ENCODE data around the gene PLD1.

Gene PLD1

GRCh38 chr3:171837698-171838097, 27.4 kb upstream of the PLD1 start:
- Histone ChIP-seq H3K27ac (ENCODE audit: insufficient read depth, low read length, poor library complexity, severe bottlenecking) (no peak overlapping the region), H3K4me3 (ENCODE audit: insufficient read depth, low read depth, low read length, poor library complexity, severe bottlenecking) (no peak overlapping the region), H3K9me3 (ENCODE audit: control insufficient read depth, low read length) (no peaks in the 10 kb centered on the region), H3K27me3 (replicated peaks; ENCODE audit: control insufficient read depth, insufficient read depth, low read length, poor library complexity, severe bottlenecking) (no peaks in the 10 kb centered on the region), H3K36me3 (ENCODE audit: control insufficient read depth, insufficient read depth, low read length) (no peaks in the 10 kb centered on the region), H3K4me1 (ENCODE audit: control insufficient read depth, insufficient read depth, low read length, poor library complexity, severe bottlenecking) (no peaks in the 10 kb centered on the region)
- DNase-seq: no peak

DNA sequence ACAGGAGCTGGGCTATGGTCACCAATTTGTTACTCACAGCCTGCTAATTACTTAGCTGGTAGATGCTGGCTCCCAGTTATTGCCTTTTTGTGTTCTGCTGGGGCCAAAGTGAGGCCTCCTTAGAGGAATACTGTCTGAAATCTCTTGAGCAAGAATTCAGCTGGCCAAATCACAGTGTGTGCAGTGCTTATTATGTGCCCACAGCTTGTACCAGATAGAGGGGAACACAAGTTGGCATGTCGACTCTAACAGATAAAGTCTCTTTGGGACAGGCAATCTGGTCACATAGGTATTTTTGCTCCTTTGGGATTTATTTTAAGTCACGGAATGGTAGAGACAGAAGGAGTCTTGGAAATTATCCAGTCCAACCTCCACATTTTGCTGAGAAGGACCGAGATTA, 26.6 kb upstream of the PLD1 start:
- Histone ChIP-seq H3K27ac (ENCODE audit: insufficient read depth, low read length, poor library complexity, severe bottlenecking) (no peak overlapping the region), H3K4me1 (ENCODE audit: control insufficient read depth, insufficient read depth, low read length, poor library complexity, severe bottlenecking) (no peaks in the 10 kb centered on the region), H3K36me3 (ENCODE audit: control insufficient read depth, insufficient read depth, low read length) (no peaks in the 10 kb centered on the region), H3K4me3 (ENCODE audit: insufficient read depth, low read depth, low read length, poor library complexity, severe bottlenecking) (no peak overlapping the region), H3K27me3 (replicated peaks; ENCODE audit: control insufficient read depth, insufficient read depth, low read length, poor library complexity, severe bottlenecking) (no peaks in the 10 kb centered on the region), H3K9me3 (ENCODE audit: control insufficient read depth, low read length) (no peaks in the 10 kb centered on the region)
- no peak for DNase-seq

- no peak for DNase-seq
- H3K27me3 ChIP-seq (replicated peaks; ENCODE audit: control insufficient read depth, insufficient read depth, low read length, poor library complexity, severe bottlenecking): no peaks in the 10 kb centered on the region
- no peaks in the 10 kb centered on the region for H3K4me1 ChIP-seq (ENCODE audit: control insufficient read depth, insufficient read depth, low read length, poor library complexity, severe bottlenecking)
- no peak overlapping the region for H3K4me3 ChIP-seq (ENCODE audit: insufficient read depth, low read depth, low read length, poor library complexity, severe bottlenecking)
- no peaks in the 10 kb centered on the region for H3K9me3 ChIP-seq (ENCODE audit: control insufficient read depth, low read length)
- H3K36me3 ChIP-seq (ENCODE audit: control insufficient read depth, insufficient read depth, low read length): no peaks in the 10 kb centered on the region
- no peak overlapping the region for H3K27ac ChIP-seq (ENCODE audit: insufficient read depth, low read length, poor library complexity, severe bottlenecking)
Observed at GRCh38 chr3:171835613-171836012, 25.3 kb upstream of the PLD1 start.

DNA sequence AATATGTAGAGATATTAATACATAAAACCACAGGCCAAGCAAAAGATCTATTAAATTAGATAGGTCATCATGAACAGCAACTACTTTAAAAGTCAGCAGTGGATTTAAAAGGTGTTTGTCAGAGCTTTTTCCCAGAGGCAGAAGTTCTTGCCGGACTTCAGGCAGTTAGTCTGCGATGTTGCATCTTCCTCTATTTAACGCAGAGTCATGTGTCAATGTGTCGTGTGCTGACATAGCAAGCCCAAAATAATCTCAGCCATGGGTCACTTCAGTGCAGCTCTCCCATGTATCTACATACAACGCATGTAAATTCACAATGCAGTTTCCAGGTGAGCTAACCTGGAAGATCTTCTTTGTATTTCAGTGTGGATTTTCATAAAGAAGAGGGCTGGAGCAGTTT, 24.8 kb upstream of the PLD1 start:
- Histone ChIP-seq H3K4me3 (ENCODE audit: insufficient read depth, low read depth, low read length, poor library complexity, severe bottlenecking) (no peak overlapping the region), H3K27me3 (replicated peaks; ENCODE audit: control insufficient read depth, insufficient read depth, low read length, poor library complexity, severe bottlenecking) (no peaks in the 10 kb centered on the region), H3K36me3 (ENCODE audit: control insufficient read depth, insufficient read depth, low read length) (no peaks in the 10 kb centered on the region), H3K9me3 (ENCODE audit: control insufficient read depth, low read length) (no peaks in the 10 kb centered on the region), H3K4me1 (ENCODE audit: control insufficient read depth, insufficient read depth, low read length, poor library complexity, severe bottlenecking) (no peaks in the 10 kb centered on the region), H3K27ac (ENCODE audit: insufficient read depth, low read length, poor library complexity, severe bottlenecking) (no peak overlapping the region)
- DNase-seq: no peak

DNA sequence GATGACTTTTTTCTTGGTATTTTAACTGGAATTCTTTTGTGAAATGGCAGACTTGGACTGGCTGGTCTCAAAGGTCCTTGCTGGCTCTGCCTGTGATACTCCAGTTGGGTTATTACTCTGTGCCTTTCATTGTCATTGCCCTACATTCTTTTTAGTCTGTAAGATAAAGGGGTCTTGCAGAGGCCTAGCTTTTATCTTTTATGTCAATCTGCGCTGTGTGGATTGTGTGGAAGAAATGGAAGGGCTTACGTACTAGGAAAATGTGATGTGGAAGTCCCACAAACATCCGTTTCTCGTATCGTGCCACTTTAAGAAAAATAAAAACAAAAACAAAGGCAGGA, 24.1 kb upstream of the PLD1 start:
- no peak for DNase-seq
- no peaks in the 10 kb centered on the region for H3K4me1 ChIP-seq (ENCODE audit: control insufficient read depth, insufficient read depth, low read length, poor library complexity, severe bottlenecking)
- H3K27me3 ChIP-seq (replicated peaks; ENCODE audit: control insufficient read depth, insufficient read depth, low read length, poor library complexity, severe bottlenecking): no peaks in the 10 kb centered on the region
- H3K36me3 ChIP-seq (ENCODE audit: control insufficient read depth, insufficient read depth, low read length): no peaks in the 10 kb centered on the region
- no peak overlapping the region for H3K27ac ChIP-seq (ENCODE audit: insufficient read depth, low read length, poor library complexity, severe bottlenecking)
- H3K4me3 ChIP-seq (ENCODE audit: insufficient read depth, low read depth, low read length, poor library complexity, severe bottlenecking): no peak overlapping the region
- H3K9me3 ChIP-seq (ENCODE audit: control insufficient read depth, low read length): no peaks in the 10 kb centered on the region

GRCh38 chr3:171833789-171834460, 23.6 kb upstream of the PLD1 start:
- no peaks in the 10 kb centered on the region for H3K36me3 ChIP-seq (ENCODE audit: control insufficient read depth, insufficient read depth, low read length)
- DNase-seq: no peak
- H3K9me3 ChIP-seq (ENCODE audit: control insufficient read depth, low read length): no peaks in the 10 kb centered on the region
- H3K27me3 ChIP-seq (replicated peaks; ENCODE audit: control insufficient read depth, insufficient read depth, low read length, poor library complexity, severe bottlenecking): no peaks in the 10 kb centered on the region
- H3K27ac ChIP-seq (ENCODE audit: insufficient read depth, low read length, poor library complexity, severe bottlenecking): no peak overlapping the region
- H3K4me1 ChIP-seq (ENCODE audit: control insufficient read depth, insufficient read depth, low read length, poor library complexity, severe bottlenecking): no peaks in the 10 kb centered on the region
- no peak overlapping the region for H3K4me3 ChIP-seq (ENCODE audit: insufficient read depth, low read depth, low read length, poor library complexity, severe bottlenecking)

DNA sequence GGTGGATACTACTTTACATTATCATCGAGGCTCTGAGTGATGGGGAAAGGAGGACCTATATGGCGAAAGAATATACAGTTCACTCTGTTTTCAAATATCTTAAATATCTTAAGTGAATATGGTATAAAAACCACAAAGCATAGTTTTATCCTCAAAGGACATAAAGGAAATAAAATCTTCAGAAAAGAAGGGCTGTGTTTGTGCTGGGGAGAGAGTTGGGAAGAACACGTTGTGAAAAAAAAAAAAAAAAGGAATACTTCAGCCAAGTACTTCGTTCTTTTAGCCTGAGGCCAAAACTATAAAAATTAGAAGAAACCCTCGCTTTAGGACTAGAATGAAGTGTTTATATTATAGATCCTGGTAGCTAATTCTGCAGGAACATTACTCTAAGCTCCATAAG, 22.7 kb upstream of the PLD1 start:
- DNase-seq: no peak
- no peaks in the 10 kb centered on the region for H3K36me3 ChIP-seq (ENCODE audit: control insufficient read depth, insufficient read depth, low read length)
- H3K27ac ChIP-seq (ENCODE audit: insufficient read depth, low read length, poor library complexity, severe bottlenecking): no peak overlapping the region
- no peaks in the 10 kb centered on the region for H3K9me3 ChIP-seq (ENCODE audit: control insufficient read depth, low read length)
- no peaks in the 10 kb centered on the region for H3K27me3 ChIP-seq (replicated peaks; ENCODE audit: control insufficient read depth, insufficient read depth, low read length, poor library complexity, severe bottlenecking)
- no peaks in the 10 kb centered on the region for H3K4me1 ChIP-seq (ENCODE audit: control insufficient read depth, insufficient read depth, low read length, poor library complexity, severe bottlenecking)
- no peak overlapping the region for H3K4me3 ChIP-seq (ENCODE audit: insufficient read depth, low read depth, low read length, poor library complexity, severe bottlenecking)

DNA sequence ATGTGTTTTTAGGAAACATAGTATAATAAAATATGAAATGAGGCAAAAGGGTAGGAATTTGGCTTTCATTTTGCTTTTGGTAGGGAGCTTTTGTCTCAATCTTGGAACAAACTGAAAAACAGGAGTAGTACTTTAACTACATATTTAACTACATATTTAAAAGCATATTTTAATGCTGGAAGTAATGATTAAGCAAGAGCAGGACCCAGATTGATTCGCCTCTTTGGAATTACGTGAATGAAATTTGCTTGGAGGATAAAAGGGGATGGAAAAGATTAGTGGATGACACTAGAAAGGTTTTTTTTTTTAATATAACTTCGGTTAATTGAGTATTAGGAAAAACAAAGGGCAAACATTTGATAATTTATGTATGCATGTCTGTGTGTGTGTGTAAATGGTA, 21.7 kb upstream of the PLD1 start:
- no peak for DNase-seq
- Histone ChIP-seq H3K36me3 (ENCODE audit: control insufficient read depth, insufficient read depth, low read length) (no peaks in the 10 kb centered on the region), H3K27me3 (replicated peaks; ENCODE audit: control insufficient read depth, insufficient read depth, low read length, poor library complexity, severe bottlenecking) (no peaks in the 10 kb centered on the region), H3K9me3 (ENCODE audit: control insufficient read depth, low read length) (no peaks in the 10 kb centered on the region), H3K27ac (ENCODE audit: insufficient read depth, low read length, poor library complexity, severe bottlenecking) (no peak overlapping the region), H3K4me1 (ENCODE audit: control insufficient read depth, insufficient read depth, low read length, poor library complexity, severe bottlenecking) (no peaks in the 10 kb centered on the region), H3K4me3 (ENCODE audit: insufficient read depth, low read depth, low read length, poor library complexity, severe bottlenecking) (no peak overlapping the region)

DNA sequence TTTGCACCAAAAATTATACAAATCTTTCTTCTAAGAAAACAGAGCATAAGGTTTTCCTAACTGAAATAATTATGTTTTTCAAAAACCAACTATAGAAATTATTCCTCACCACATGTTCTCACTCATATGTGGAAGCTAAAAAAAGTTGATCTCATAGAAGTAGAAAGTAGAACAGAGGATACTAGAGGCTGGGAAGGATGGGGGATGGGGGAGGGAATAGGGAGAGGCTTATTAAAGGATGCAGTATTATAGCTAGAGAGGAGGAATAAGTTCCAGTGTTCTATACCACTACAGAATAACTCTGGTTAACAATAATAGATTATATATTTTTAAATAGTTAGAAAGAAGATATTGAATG, 20.2 kb upstream of the PLD1 start:
- H3K4me1 ChIP-seq (ENCODE audit: control insufficient read depth, insufficient read depth, low read length, poor library complexity, severe bottlenecking): no peaks in the 10 kb centered on the region
- H3K4me3 ChIP-seq (ENCODE audit: insufficient read depth, low read depth, low read length, poor library complexity, severe bottlenecking): no peak overlapping the region
- no peak overlapping the region for H3K27ac ChIP-seq (ENCODE audit: insufficient read depth, low read length, poor library complexity, severe bottlenecking)
- H3K36me3 ChIP-seq (ENCODE audit: control insufficient read depth, insufficient read depth, low read length): no peaks in the 10 kb centered on the region
- H3K9me3 ChIP-seq (ENCODE audit: control insufficient read depth, low read length): no peaks in the 10 kb centered on the region
- DNase-seq: no peak
- H3K27me3 ChIP-seq (replicated peaks; ENCODE audit: control insufficient read depth, insufficient read depth, low read length, poor library complexity, severe bottlenecking): no peaks in the 10 kb centered on the region

DNA sequence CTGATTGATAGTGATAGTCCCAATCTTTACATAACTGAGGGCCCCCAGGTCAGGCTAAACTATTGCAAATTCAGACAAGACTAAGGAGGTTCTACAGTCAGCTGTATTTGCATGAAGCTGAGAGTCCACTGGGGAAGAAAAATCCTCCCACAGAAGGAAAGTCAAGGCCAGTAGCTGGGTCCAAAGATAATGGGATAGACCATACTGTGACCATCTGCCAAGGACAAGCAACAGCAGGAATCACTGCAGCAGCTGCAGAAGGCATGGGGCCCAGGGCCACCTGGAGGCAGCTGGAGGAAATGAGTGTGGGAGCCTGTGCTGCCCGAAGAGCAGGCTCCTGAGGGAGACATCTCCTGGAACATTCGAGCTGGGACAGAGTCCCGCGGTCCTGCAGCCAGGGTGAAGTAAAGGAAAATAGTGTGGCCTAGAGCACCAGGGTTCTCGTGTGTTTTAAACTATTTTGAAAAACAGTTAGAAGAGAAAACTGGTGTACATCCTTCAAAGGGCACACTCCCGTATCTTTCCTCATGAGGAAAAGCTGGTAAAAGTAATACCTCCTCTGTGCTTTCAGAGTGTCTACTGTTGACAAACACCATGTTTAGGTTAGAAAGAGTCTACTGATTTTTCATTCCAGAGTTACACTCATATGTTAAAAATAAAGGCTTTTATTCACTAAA, 19.7 kb upstream of the PLD1 start:
- Histone ChIP-seq H3K36me3 (ENCODE audit: control insufficient read depth, insufficient read depth, low read length) (no peaks in the 10 kb centered on the region), H3K27ac (ENCODE audit: insufficient read depth, low read length, poor library complexity, severe bottlenecking) (no peak overlapping the region), H3K4me3 (ENCODE audit: insufficient read depth, low read depth, low read length, poor library complexity, severe bottlenecking) (no peak overlapping the region), H3K4me1 (ENCODE audit: control insufficient read depth, insufficient read depth, low read length, poor library complexity, severe bottlenecking) (no peaks in the 10 kb centered on the region), H3K27me3 (replicated peaks; ENCODE audit: control insufficient read depth, insufficient read depth, low read length, poor library complexity, severe bottlenecking) (no peaks in the 10 kb centered on the region), H3K9me3 (ENCODE audit: control insufficient read depth, low read length) (no peaks in the 10 kb centered on the region)
- no peak for DNase-seq

Data from effector memory CD4-positive, alpha-beta T cell (primary cell).